SH-SY5Y (cell line): Measurements from ENCODE around the gene ADPRHL1.

Source experiments
- GATA2 ChIP-seq: IDR thresholded peaks from 2 replicates; pipeline ENCODE4 v1.6.1; 2011; ENCODE audit warnings: mild to moderate bottlenecking, low read depth, low read length
- GATA3 ChIP-seq: IDR thresholded peaks from 2 replicates; pipeline ENCODE4 v1.6.1; 2011; ENCODE audit warnings: low read depth, mild to moderate bottlenecking, low read length, moderate library complexity

GRCh38 chr13:113357529-113357928, 95.8 kb downstream of the ADPRHL1 start:
- TF ChIP-seq GATA2 (no peak), GATA3 (no peak)
